H1 (cell line): Measurements from ENCODE around the gene OGG1.

Source experiments
- EGR1 ChIP-seq: IDR thresholded peaks from 2 replicates; pipeline ENCODE4 v1.6.1; 2011; ENCODE audit warnings: low read depth, low read length, borderline replicate concordance
- KDM4A ChIP-seq: IDR thresholded peaks from one replicate; pipeline ENCODE4 v1.7.1; 2012; ENCODE audit warnings: low read depth, mild to moderate bottlenecking, moderate library complexity, low read length, inconsistent platforms; ENCODE audit not compliant: severe bottlenecking
- SP1 ChIP-seq: IDR thresholded peaks from 2 replicates; pipeline ENCODE4 v1.6.1; 2011; ENCODE audit warnings: low read depth, low read length
- SP2 ChIP-seq: IDR thresholded peaks from 2 replicates; pipeline ENCODE4 v1.6.1; 2012; ENCODE audit warnings: mild to moderate bottlenecking, low read length, inconsistent platforms
- TF ChIP-seq, protein P1 (sequence below), 3 experiments: IDR thresholded peaks; 1 replicate in 2 of 3; 2 replicates in 1 of 3; pipeline versions ENCODE4 v1.5.1 to v1.6.1; 2011; ENCODE audit warnings: low read length in 3 of 3, mild to moderate bottlenecking in 3 of 3, inconsistent platforms in 2 of 3, low read depth in 1 of 3, moderate library complexity in 1 of 3; ENCODE audit not compliant: insufficient read depth in 1 of 3; ENCODE audit errors: control extremely low read depth in 1 of 3

GRCh38 chr3:9736831-9737230, 12.9 kb upstream of the OGG1 start:
- TF ChIP-seq SP2 (no peak), KDM4A (no peak), SP1 (no peak), EGR1 (no peak)
- TF ChIP-seq, protein P1, sequence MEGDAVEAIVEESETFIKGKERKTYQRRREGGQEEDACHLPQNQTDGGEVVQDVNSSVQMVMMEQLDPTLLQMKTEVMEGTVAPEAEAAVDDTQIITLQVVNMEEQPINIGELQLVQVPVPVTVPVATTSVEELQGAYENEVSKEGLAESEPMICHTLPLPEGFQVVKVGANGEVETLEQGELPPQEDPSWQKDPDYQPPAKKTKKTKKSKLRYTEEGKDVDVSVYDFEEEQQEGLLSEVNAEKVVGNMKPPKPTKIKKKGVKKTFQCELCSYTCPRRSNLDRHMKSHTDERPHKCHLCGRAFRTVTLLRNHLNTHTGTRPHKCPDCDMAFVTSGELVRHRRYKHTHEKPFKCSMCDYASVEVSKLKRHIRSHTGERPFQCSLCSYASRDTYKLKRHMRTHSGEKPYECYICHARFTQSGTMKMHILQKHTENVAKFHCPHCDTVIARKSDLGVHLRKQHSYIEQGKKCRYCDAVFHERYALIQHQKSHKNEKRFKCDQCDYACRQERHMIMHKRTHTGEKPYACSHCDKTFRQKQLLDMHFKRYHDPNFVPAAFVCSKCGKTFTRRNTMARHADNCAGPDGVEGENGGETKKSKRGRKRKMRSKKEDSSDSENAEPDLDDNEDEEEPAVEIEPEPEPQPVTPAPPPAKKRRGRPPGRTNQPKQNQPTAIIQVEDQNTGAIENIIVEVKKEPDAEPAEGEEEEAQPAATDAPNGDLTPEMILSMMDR (IDR thresholded peaks at IDR 0.05; ENCODE audit: control extremely low read depth in 1 of 3, insufficient read depth in 1 of 3, low read depth in 1 of 3, low read length in 3 of 3): no peak
